Activated T-cell treated with anti-CD3 and anti-CD28 coated beads, Interleukin-2, amount 50 U/mL, for 4 hours (primary cell): ENCODE data around the gene SFXN3. TPM values are rescaled to one million over a fixed set of nuclear protein-coding genes. Genes with fewer than 3 reads are reported as not detected.

Experiments
- ATAC-seq, 2 donors: fragments of 200-7000 bp; cut with Tn5 transposase; one replicate each; pipeline ENCODE4 v1.10.0; 2021
- DNase-seq: peaks from one replicate; pipeline ENCODE4 v3.0.0-alpha.2; 2020
- H3K27me3 Mint-ChIP-seq: one replicate; pipeline ENCODE4 v1.8.0; 2021; ENCODE audit warnings: low read depth, mixed read lengths
- H3K36me3 Mint-ChIP-seq: one replicate; pipeline ENCODE4 v1.8.0; 2022; ENCODE audit warnings: mixed read lengths; ENCODE audit not compliant: insufficient read depth
- H3K4me1 Mint-ChIP-seq: one replicate; pipeline ENCODE4 v1.8.0; 2021; ENCODE audit warnings: low read depth, mixed read lengths
- H3K4me3 Mint-ChIP-seq: one replicate; pipeline ENCODE4 v1.8.0; 2021; ENCODE audit warnings: mild to moderate bottlenecking, moderate library complexity, mixed read lengths
- H3K9me3 Mint-ChIP-seq: one replicate; pipeline ENCODE4 v1.8.0; 2021; ENCODE audit warnings: mixed read lengths
- total RNA-seq, 3 donors: library from RNA; stranded (reverse); gene quantifications; one replicate each; pipeline ENCODE4 v1.2.1, GENCODE V29; 2021

Gene SFXN3, protein sequence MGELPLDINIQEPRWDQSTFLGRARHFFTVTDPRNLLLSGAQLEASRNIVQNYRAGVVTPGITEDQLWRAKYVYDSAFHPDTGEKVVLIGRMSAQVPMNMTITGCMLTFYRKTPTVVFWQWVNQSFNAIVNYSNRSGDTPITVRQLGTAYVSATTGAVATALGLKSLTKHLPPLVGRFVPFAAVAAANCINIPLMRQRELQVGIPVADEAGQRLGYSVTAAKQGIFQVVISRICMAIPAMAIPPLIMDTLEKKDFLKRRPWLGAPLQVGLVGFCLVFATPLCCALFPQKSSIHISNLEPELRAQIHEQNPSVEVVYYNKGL
- total RNA-seq: 1 to 10 TPM; 8.7 to 9.8 (median 9.7) TPM

GRCh38 chr10:101031128-101031795 is at the start of gene SFXN3, which contains the start of gene PDZD7:
Gene SFXN3, plus strand, starts transcription at chr10:101031234. Its CDS starts 3,461 bp downstream, at chr10:101034695.
Gene PDZD7, minus strand, starts transcription at chr10:101031129. Its CDS starts 910 bp downstream, at chr10:101030219.
- Mint-ChIP-seq H3K9me3 (no peaks in the 10 kb centered on the region), H3K4me3 (peak within 1 kb of the TSS; percentile 74), H3K36me3 (peaks cover 6% of the 10 kb centered on the region), H3K4me1 (peaks cover 22% of the 10 kb centered on the region), H3K27me3 (no peaks in the 10 kb centered on the region)
- ATAC-seq (peak; percentile 86 to 88), DNase-seq (peak; percentile 96)

DNA sequence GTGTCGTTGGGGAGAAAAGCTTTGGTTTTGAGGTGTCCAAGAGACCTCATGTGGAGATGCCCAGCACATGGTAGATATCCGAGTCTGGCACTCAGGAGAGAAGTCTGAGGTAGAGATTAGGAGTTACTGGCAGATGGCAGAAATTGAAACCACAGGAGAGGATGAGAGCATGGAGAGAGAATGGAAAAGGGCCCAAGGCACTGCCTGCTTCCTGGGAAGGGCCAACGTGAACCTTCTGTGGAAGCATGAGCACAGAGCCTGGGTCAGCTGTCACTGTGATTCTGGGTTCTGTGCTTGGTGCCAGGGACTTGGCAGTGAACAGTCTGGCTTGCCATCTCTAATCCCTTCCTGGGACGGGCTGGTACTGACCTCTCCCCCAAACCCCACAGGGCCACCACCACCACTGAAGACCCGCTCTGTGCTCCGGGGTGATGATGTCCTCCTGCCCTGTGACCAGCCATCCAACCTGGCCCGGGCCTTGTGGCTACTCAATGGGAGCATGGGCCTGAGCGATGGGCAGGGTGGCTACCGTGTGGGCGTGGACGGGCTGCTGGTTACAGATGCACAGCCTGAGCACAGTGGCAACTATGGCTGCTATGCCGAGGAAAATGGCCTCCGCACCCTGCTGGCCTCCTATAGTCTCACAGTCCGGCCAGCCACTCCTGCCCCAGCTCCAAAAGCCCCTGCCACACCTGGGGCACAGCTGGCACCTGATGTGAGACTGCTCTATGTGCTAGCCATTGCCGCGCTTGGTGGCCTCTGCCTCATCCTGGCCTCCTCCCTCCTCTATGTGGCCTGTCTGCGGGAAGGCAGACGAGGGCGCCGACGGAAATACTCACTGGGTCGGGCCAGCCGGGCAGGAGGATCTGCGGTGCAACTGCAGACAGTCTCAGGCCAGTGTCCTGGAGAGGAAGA is 47.9 kb upstream of the SFXN3 start:
- Mint-ChIP-seq H3K9me3 (no peaks in the 10 kb centered on the region), H3K27me3 (no peaks in the 10 kb centered on the region), H3K4me3 (no peak overlapping the region), H3K4me1 (peaks cover 21% of the 10 kb centered on the region), H3K36me3 (peaks cover 19% of the 10 kb centered on the region)
- DNase-seq (no peak), ATAC-seq (no peak)

GRCh38 chr10:100983868-100984671 is 47.0 kb upstream of the SFXN3 start:
- no peak for ATAC-seq
- no peaks in the 10 kb centered on the region for H3K27me3 Mint-ChIP-seq
- H3K36me3 Mint-ChIP-seq: peaks cover 19% of the 10 kb centered on the region
- H3K4me3 Mint-ChIP-seq: no peak overlapping the region
- peaks cover 23% of the 10 kb centered on the region for H3K4me1 Mint-ChIP-seq
- no peaks in the 10 kb centered on the region for H3K9me3 Mint-ChIP-seq
- no peak for DNase-seq

- H3K27me3 Mint-ChIP-seq: no peaks in the 10 kb centered on the region
- peaks cover 25% of the 10 kb centered on the region for H3K36me3 Mint-ChIP-seq
- no peak overlapping the region for H3K4me3 Mint-ChIP-seq
- no peak for ATAC-seq
- no peak for DNase-seq
- H3K4me1 Mint-ChIP-seq: peaks cover 30% of the 10 kb centered on the region
- H3K9me3 Mint-ChIP-seq: no peaks in the 10 kb centered on the region
Measured at GRCh38 chr10:100984672-100985177, 46.3 kb upstream of the SFXN3 start.

DNA sequence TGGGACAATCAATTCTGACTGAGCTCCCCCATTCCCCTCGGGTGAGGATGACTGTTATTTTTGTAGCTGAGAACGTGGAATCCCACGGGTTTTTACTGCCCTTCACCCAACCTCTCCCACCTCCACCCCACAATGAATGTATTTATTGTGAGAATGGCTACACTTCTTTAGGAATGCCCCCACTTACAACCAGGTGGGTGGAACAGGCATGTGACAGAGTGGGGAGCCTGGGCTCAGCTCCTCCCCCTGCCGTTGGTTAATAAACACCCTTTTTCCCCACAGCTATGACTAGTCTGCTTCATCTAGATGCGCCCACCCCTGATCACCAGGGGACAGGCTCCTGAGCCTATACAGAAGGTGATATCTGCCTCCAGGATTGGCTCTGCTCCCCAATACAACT is 45.7 kb upstream of the SFXN3 start:
- no peak for ATAC-seq
- Mint-ChIP-seq H3K27me3 (no peaks in the 10 kb centered on the region), H3K4me3 (peak overlapping the region; percentile 90), H3K4me1 (peaks cover 31% of the 10 kb centered on the region), H3K9me3 (no peaks in the 10 kb centered on the region), H3K36me3 (peaks cover 25% of the 10 kb centered on the region)
- no peak for DNase-seq

GRCh38 chr10:100986623-100986951 is 44.4 kb upstream of the SFXN3 start:
- Mint-ChIP-seq H3K4me1 (peaks cover 37% of the 10 kb centered on the region), H3K27me3 (no peaks in the 10 kb centered on the region), H3K36me3 (peaks cover 30% of the 10 kb centered on the region), H3K9me3 (no peaks in the 10 kb centered on the region), H3K4me3 (peak overlapping the region; percentile 90)
- DNase-seq (no peak), ATAC-seq (no peak)

DNA sequence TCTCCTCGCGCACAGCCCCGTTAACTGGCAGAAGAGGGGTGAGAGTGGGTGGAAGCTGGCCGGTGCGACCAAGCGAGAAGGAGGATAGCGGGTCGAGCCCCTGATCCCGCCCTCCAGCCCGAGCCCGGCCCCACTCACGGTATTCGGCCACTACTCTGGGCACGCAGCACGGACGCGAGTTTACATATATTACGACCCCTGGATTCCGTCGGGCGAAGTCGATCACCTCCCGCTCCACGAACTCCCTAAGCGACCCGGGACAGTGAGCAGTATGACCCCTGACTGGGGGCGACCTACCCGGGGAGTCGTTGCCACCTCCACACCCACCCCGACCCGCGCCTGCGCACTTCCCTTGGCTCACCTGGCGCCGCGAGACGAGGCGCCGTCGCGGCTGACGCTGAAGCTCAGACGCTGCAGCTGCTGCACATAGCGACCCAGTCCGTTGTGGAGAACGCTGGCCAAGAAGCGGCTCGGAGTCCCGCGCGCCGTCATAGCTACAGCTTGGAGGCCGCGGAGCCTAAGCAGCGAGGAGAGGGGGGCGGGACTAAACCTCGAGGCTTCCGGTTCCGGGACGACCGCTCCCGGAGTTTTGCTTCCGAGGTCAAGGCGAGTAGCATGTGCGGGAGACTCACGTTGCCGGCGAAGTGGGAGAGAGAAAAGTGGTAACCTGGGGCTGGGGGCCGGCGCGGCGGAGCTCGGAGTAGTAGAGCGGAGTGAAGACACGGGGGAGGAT is 43.9 kb upstream of the SFXN3 start, which contains the start of the genes MRPL43 and TWNK:
MRPL43 (minus strand) TSS at position 546 of the 733 bp plus-strand sequence; CDS start at position 492, 54 bp downstream.
TWNK (plus strand) TSS at position 592 of the 733 bp plus-strand sequence. CDS start 668 bp downstream, outside the sequence.
- Mint-ChIP-seq H3K4me3 (peak within 1 kb of the TSS; percentile 90), H3K36me3 (peaks cover 29% of the 10 kb centered on the region), H3K4me1 (peaks cover 37% of the 10 kb centered on the region), H3K27me3 (no peaks in the 10 kb centered on the region), H3K9me3 (no peaks in the 10 kb centered on the region)
- ATAC-seq: peak; percentile 97
- peak; percentile 80 for DNase-seq

DNA sequence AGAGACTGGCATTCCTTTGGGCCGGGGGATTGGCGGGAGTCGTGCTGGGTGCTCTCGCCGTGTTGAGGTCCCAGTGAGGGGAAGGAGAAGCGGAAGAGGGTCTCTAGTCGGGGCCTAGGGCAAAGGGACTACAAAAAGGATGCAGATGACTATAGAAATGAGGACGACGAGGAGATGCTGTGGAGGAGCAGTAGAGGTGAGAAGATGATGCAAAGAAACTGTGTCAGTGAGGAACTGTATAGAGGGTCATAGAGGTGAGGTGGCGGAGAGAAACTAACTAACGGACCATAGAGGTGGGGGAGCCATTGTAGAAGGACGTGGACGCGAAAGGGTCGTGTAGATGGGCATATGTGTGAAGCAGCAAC is 43.4 kb upstream of the SFXN3 start:
- Mint-ChIP-seq H3K4me1 (peaks cover 37% of the 10 kb centered on the region), H3K36me3 (peaks cover 28% of the 10 kb centered on the region), H3K27me3 (no peaks in the 10 kb centered on the region), H3K4me3 (peak overlapping the region; percentile 90), H3K9me3 (no peaks in the 10 kb centered on the region)
- ATAC-seq (peak; percentile 12 to 28), DNase-seq (no peak)

DNA sequence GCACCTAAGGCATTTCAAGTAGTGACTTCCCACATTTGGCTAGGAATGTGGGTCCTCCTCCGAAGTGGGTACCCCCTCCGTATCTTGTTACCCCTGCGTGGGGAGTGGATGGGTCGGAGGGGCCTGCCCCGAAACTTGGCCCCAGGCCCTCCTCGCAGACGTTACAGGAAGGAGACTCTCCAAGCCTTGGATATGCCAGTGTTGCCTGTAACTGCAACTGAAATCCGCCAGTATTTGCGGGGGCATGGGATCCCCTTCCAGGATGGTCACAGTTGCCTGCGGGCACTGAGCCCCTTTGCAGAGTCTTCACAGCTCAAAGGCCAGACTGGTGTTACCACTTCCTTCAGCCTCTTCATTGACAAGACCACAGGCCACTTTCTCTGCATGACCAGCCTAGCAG is 42.9 kb upstream of the SFXN3 start:
- DNase-seq: no peak
- peaks cover 37% of the 10 kb centered on the region for H3K4me1 Mint-ChIP-seq
- no peaks in the 10 kb centered on the region for H3K9me3 Mint-ChIP-seq
- peaks cover 29% of the 10 kb centered on the region for H3K36me3 Mint-ChIP-seq
- no peak for ATAC-seq
- no peaks in the 10 kb centered on the region for H3K27me3 Mint-ChIP-seq
- peak overlapping the region; percentile 90 for H3K4me3 Mint-ChIP-seq

DNA sequence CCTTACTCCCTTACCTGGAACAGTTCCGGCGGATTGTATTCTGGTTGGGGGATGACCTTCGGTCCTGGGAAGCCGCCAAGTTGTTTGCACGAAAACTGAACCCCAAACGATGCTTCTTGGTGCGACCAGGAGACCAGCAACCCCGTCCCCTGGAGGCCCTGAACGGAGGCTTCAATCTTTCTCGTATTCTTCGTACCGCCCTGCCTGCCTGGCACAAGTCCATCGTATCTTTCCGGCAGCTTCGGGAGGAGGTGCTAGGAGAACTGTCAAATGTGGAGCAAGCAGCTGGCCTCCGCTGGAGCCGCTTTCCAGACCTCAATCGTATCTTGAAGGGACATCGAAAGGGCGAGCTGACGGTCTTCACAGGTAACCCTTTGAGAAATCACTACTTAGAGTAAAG is 41.9 kb upstream of the SFXN3 start:
- Mint-ChIP-seq H3K36me3 (peaks cover 35% of the 10 kb centered on the region), H3K4me1 (peaks cover 37% of the 10 kb centered on the region), H3K27me3 (no peaks in the 10 kb centered on the region), H3K9me3 (no peaks in the 10 kb centered on the region), H3K4me3 (peak overlapping the region; percentile 90)
- no peak for DNase-seq
- ATAC-seq: no peak

DNA sequence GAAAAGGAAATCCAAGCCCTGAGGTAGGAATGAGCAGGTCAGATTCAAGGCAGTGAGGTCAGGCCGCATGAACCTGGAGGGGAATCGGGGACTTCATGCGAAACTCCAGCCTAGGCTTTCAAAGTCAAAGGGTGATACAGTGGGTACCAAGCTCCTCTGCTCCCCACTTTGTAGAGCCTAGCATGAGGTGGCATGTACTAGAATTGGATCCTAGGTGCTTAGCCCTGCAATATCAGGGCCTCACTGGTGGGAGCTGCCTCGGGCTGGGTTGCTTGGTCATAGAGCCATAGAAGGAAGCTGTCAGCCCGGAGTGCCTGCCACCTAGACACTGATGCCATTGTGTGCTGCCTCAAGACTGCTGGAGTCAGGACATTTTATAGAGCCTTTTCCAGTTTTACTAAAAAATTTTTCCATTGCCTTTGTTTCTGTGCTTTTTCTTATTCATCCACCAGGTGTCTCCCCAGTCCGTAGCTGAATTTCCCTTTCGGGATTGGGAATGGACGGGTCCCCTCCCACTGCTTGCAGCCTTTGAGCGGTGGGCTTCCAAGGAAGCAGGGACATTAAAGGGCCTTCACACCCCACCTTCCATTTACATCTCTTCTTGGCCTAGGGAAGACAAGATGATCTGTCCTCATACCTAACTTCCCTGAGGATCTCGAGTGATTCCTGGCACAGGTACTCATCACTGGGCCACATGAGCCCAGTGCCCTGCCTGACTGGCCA is 36.9 kb upstream of the SFXN3 start:
- ATAC-seq (no peak), DNase-seq (no peak)
- Mint-ChIP-seq H3K27me3 (no peaks in the 10 kb centered on the region), H3K4me3 (no peak overlapping the region), H3K36me3 (peaks cover 35% of the 10 kb centered on the region), H3K4me1 (peaks cover 37% of the 10 kb centered on the region), H3K9me3 (no peaks in the 10 kb centered on the region)

GRCh38 chr10:100995181-100995580 is 35.9 kb upstream of the SFXN3 start:
- DNase-seq (no peak), ATAC-seq (no peak)
- no peaks in the 10 kb centered on the region for H3K27me3 Mint-ChIP-seq
- peaks cover 33% of the 10 kb centered on the region for H3K4me1 Mint-ChIP-seq
- H3K4me3 Mint-ChIP-seq: peak overlapping the region; percentile 19
- no peaks in the 10 kb centered on the region for H3K9me3 Mint-ChIP-seq
- peaks cover 29% of the 10 kb centered on the region for H3K36me3 Mint-ChIP-seq
